ENCODE measurements around the gene RPL26.

DNA sequence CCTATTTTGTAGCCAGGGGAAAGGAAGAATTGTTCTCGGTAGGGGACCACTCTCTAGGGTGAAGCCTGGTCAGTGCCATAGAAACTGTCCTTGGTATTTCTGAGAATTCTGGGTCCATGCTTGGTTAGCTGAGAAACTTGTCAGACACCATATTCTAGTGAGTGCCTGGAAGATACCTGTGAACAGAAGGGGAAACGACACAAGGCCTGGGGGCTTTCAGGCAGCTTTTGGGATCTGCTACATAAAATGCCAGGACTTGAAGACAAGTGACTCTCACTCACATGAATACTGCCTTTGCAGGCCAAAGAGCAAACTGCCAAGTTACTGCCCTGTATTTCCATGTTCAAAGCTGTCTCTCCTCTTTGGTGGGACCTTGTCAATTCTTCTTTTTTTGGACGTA is 25.1 kb downstream of the RPL26 start:
- TF ChIP-seq, protein P1, sequence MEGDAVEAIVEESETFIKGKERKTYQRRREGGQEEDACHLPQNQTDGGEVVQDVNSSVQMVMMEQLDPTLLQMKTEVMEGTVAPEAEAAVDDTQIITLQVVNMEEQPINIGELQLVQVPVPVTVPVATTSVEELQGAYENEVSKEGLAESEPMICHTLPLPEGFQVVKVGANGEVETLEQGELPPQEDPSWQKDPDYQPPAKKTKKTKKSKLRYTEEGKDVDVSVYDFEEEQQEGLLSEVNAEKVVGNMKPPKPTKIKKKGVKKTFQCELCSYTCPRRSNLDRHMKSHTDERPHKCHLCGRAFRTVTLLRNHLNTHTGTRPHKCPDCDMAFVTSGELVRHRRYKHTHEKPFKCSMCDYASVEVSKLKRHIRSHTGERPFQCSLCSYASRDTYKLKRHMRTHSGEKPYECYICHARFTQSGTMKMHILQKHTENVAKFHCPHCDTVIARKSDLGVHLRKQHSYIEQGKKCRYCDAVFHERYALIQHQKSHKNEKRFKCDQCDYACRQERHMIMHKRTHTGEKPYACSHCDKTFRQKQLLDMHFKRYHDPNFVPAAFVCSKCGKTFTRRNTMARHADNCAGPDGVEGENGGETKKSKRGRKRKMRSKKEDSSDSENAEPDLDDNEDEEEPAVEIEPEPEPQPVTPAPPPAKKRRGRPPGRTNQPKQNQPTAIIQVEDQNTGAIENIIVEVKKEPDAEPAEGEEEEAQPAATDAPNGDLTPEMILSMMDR (IDR thresholded peaks at IDR 0.05; ENCODE audit: extremely low read depth in 1 of 2, insufficient read depth in 1 of 2, low read depth in 1 of 2, low read length in 2 of 2) = no peak
- TF ChIP-seq POLR2A (IDR thresholded peaks at IDR 0.05; ENCODE audit: low read depth, low read length) (no peak), EZH2 (IDR thresholded peaks at IDR 0.05; ENCODE audit: borderline replicate concordance, low read depth, low read length, severe bottlenecking) (no peak)

Data from endothelial cell of umbilical vein (primary cell).